ENCODE data around the gene PDE7B. TPM values are rescaled to one million over a fixed set of nuclear protein-coding genes. Genes with fewer than 3 reads are reported as not detected.

Gene PDE7B
- total RNA-seq, 4 donors from 2014 or later = 12.9 to 22.5 (median 16.4) TPM

DNA sequence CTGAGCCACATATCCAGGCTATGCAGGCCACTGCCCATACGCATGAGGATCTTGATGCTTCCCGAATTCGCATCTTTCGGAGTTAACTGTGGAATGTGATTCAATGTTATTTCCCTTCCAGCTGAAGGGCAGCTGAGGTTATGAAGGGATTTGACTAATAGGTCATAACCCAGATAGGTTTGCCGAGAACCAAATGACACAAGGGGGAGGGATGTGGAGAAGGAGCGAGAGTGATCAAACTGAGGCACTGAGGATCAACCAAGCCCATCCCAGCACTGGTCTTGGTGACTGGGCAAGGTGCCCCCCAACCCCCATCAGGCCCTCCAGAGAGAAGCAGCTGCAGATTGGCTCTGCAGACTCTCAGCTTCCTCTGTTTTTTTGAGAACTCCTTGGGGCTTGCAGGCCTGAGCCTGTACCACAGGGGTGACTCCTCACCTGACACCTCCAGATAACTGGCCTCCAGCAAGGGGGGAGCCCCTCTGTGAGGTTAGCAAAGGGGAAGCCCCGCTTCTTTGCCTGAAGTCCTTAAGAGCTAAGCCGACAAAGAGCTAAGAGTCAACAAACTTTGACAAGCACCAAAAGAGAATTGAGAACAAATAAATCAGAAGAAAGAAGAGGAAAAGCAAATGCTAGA lies 185.9 kb downstream of the PDE7B start:
- TF ChIP-seq POLR2A (IDR thresholded peaks at IDR 0.05) (no peak), EP300 (IDR thresholded peaks at IDR 0.05) (no peak)
- Histone ChIP-seq H3K36me3 (no peaks in the 10 kb centered on the region), H3K27ac (peak overlapping the region in 3 of 4 donors; percentile 29 to 78 (median 61)), H3K27me3 (no peaks in the 10 kb centered on the region), H3K4me1 (peaks cover 0 to 57% (median 7%) of the 10 kb centered on the region in 4 donors), H3K4me3 (peak overlapping the region in 1 of 4 donors; percentile 27), H3K9me3 (no peaks in the 10 kb centered on the region)
- DNase-seq (ENCODE audit: low spot score in 2 of 2) = no peak
- WGBS, 2 donors = 53 to 54% methylated on average over 8 of the region's 8 CpGs

DNA sequence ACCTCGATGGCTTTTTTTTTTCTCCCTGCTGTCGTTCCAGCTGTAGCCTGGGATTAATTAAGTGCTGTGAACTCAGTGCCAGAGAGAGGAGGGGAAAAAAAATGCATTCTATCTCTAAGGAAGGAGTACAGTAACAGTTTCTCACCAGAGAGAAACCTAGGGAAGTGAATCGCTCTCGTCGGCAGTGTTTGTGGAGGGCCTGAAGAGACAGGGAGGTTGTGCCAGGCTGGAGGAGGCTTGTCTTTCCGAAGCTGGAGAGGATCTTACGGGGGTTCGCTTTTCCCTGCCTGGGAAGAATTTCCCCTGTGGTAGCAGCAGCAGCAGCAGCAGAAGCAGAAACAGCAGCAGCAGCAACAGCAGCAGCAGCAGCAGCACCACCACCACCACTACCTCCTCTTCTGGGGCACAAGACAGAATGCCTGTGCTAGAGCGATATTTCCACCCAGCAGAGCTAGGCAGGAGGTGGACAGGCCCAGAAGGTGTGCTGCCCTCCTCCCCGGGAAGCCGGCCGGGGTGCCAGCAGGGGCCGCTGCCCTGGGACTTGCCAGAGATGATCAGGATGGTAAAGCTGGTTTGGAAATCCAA lies 186.5 kb downstream of the PDE7B start:
- Histone ChIP-seq H3K27me3 (no peaks in the 10 kb centered on the region), H3K9me3 (no peaks in the 10 kb centered on the region), H3K36me3 (no peaks in the 10 kb centered on the region), H3K4me1 (peaks cover 0 to 57% (median 7%) of the 10 kb centered on the region in 4 donors), H3K4me3 (peak overlapping the region in 2 of 4 donors; percentile 7 to 27), H3K27ac (peak overlapping the region in 3 of 4 donors; percentile 29 to 78 (median 61))
- 32 to 47% methylated on average over 12 to 13 of the region's 13 CpGs for WGBS, 2 donors
- DNase-seq (ENCODE audit: low spot score in 2 of 2) = no peak
- TF ChIP-seq, protein P1, sequence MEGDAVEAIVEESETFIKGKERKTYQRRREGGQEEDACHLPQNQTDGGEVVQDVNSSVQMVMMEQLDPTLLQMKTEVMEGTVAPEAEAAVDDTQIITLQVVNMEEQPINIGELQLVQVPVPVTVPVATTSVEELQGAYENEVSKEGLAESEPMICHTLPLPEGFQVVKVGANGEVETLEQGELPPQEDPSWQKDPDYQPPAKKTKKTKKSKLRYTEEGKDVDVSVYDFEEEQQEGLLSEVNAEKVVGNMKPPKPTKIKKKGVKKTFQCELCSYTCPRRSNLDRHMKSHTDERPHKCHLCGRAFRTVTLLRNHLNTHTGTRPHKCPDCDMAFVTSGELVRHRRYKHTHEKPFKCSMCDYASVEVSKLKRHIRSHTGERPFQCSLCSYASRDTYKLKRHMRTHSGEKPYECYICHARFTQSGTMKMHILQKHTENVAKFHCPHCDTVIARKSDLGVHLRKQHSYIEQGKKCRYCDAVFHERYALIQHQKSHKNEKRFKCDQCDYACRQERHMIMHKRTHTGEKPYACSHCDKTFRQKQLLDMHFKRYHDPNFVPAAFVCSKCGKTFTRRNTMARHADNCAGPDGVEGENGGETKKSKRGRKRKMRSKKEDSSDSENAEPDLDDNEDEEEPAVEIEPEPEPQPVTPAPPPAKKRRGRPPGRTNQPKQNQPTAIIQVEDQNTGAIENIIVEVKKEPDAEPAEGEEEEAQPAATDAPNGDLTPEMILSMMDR (IDR thresholded peaks at IDR 0.05) = no peak
- TF ChIP-seq EP300 (IDR thresholded peaks at IDR 0.05) (no peak), POLR2A (IDR thresholded peaks at IDR 0.05) (no peak)

DNA sequence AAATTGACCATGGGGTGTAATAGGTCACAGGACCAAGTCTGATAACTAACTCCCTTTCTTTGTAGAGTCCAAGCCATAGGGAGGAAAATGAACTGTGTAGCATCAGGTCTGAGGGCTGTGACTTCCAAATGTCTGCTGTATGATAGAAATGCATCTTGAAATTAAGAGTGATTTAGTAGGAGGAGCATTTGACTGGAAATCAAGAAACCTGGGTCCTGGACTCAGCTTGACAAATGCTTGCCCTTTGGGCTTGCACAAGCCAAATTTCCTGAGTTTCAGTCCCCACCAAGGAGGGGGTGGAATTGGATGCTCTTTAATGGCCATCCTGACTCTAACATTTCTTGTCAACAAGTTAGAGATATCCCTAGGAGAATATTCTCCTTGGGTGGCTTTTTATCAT lies 187.0 kb downstream of the PDE7B start:
- Histone ChIP-seq H3K36me3 (no peaks in the 10 kb centered on the region), H3K4me1 (peaks cover 0 to 57% (median 7%) of the 10 kb centered on the region in 4 donors), H3K9me3 (no peaks in the 10 kb centered on the region), H3K27me3 (no peaks in the 10 kb centered on the region), H3K27ac (peak overlapping the region in 2 of 4 donors; percentile 61 to 78), H3K4me3 (peak overlapping the region in 1 of 4 donors; percentile 27)
- no peak for DNase-seq (ENCODE audit: low spot score in 2 of 2)
- TF ChIP-seq, protein P1 (IDR thresholded peaks at IDR 0.05) = no peak
- TF ChIP-seq POLR2A (IDR thresholded peaks at IDR 0.05) (no peak), EP300 (IDR thresholded peaks at IDR 0.05) (no peak)

DNA sequence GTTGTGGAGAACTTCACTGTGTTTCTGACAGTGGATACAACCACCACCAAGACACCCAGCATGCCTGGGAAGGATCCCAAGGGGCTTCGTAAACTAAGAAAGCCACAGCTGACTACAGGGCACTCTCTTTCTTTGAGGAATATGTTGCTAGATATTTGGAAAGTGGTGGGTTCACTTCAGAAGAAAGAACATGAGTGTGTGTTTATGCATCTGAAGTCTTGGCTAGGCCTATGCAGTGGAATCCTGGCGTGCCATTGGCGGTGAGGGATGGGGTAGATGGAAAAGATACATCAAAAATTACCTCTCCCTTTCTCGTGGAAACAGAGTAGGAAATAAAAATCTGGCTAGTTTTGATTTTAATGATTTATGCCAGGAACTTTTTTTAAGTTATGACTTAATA lies 187.7 kb downstream of the PDE7B start:
- no peaks in the 10 kb centered on the region for H3K27me3 ChIP-seq
- H3K9me3 ChIP-seq = no peaks in the 10 kb centered on the region
- H3K27ac ChIP-seq = peak overlapping the region in 1 of 4 donors; percentile 78
- peak overlapping the region in 1 of 4 donors; percentile 27 for H3K4me3 ChIP-seq
- peaks cover 0 to 60% (median 7%) of the 10 kb centered on the region in 4 donors for H3K4me1 ChIP-seq
- H3K36me3 ChIP-seq = no peaks in the 10 kb centered on the region
- no peak for DNase-seq (ENCODE audit: low spot score in 2 of 2)
- WGBS, 2 donors = 72 to 74% methylated on average over 4 of the region's 4 CpGs
- TF ChIP-seq, protein P1 (IDR thresholded peaks at IDR 0.05) = no peak
- TF ChIP-seq POLR2A (IDR thresholded peaks at IDR 0.05) = no peak
- TF ChIP-seq EP300 (IDR thresholded peaks at IDR 0.05) = no peak

DNA sequence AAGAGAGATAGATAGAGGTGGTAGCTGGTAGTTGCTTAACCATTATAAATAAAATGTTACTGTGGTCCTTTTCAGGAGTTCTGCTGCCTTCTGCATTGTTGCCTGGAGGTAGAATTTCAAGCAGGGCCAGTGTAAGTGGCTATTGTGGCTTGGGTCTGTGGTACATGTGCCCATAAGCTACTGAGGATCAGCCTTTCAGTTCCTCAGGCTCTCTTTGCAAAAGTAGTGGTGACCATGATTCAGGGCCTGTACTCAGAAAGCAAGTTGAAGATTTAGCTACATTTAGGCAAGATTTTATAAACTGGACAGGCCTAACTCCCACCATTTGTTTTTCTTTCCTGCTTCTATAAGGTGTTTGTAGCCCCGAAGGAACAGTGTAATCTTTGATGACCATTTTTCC lies 199.0 kb downstream of the PDE7B start:
- H3K9me3 ChIP-seq = no peaks in the 10 kb centered on the region
- no peaks in the 10 kb centered on the region for H3K27me3 ChIP-seq
- H3K4me1 ChIP-seq = peaks cover 0 to 12% (median 0%) of the 10 kb centered on the region in 4 donors
- no peak overlapping the region for H3K4me3 ChIP-seq
- no peaks in the 10 kb centered on the region for H3K36me3 ChIP-seq
- no peak for DNase-seq (ENCODE audit: low spot score in 2 of 2)
- H3K27ac ChIP-seq = peak overlapping the region in 3 of 4 donors; percentile 4 to 57 (median 34)
- TF ChIP-seq, protein P1 (IDR thresholded peaks at IDR 0.05) = no peak
- 16 to 21% methylated on average over 1 of the region's 1 CpG for WGBS, 2 donors

Measured in tibial nerve (tissue), 4 donors.